Measurements from ENCODE around the gene CPNE2.

DNA sequence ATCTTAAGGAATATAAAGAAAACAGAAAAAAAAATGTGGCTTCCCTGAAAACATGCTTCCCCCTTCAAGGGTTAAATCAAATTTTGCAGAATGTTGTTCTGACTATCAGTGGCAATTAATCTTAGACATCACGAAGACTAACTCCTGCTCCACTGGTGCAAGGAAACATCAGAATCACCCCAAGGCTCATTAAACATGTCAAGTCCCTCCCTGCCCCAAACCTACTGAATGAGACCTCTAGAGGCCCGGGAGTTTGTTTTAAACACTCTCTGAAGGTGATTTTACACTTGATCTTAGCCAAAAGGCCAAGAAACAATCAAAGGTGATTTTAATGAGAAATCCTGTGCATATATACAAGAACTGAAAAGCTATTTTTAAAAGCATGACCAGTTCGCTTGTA, 75.2 kb downstream of the CPNE2 start:
- TF ChIP-seq, protein P1, sequence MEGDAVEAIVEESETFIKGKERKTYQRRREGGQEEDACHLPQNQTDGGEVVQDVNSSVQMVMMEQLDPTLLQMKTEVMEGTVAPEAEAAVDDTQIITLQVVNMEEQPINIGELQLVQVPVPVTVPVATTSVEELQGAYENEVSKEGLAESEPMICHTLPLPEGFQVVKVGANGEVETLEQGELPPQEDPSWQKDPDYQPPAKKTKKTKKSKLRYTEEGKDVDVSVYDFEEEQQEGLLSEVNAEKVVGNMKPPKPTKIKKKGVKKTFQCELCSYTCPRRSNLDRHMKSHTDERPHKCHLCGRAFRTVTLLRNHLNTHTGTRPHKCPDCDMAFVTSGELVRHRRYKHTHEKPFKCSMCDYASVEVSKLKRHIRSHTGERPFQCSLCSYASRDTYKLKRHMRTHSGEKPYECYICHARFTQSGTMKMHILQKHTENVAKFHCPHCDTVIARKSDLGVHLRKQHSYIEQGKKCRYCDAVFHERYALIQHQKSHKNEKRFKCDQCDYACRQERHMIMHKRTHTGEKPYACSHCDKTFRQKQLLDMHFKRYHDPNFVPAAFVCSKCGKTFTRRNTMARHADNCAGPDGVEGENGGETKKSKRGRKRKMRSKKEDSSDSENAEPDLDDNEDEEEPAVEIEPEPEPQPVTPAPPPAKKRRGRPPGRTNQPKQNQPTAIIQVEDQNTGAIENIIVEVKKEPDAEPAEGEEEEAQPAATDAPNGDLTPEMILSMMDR (IDR thresholded peaks at IDR 0.05): no peak
- no peak for TF ChIP-seq POLR2A (IDR thresholded peaks at IDR 0.05)

All from upper lobe of left lung (tissue), 4 donors.